NCI-H1417 treated with DMSO at 0.1 percent for 48 hours (cell line): ENCODE measurements around the gene PFDN1.
A peak's percentile ranks its signal among the peaks of the same experiment; 100 is the strongest.
"Not testable (repeated sequence)": the region's sequence is repeated elsewhere in the genome, so short reads cannot be mapped to it uniquely, and the experiment has no call there.

Experiments
- DNase-seq: peaks from one replicate; lab custom pipeline; 2025; lab: John Stamatoyannopoulos, UW

PFDN1 gene, protein sequence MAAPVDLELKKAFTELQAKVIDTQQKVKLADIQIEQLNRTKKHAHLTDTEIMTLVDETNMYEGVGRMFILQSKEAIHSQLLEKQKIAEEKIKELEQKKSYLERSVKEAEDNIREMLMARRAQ

DNA sequence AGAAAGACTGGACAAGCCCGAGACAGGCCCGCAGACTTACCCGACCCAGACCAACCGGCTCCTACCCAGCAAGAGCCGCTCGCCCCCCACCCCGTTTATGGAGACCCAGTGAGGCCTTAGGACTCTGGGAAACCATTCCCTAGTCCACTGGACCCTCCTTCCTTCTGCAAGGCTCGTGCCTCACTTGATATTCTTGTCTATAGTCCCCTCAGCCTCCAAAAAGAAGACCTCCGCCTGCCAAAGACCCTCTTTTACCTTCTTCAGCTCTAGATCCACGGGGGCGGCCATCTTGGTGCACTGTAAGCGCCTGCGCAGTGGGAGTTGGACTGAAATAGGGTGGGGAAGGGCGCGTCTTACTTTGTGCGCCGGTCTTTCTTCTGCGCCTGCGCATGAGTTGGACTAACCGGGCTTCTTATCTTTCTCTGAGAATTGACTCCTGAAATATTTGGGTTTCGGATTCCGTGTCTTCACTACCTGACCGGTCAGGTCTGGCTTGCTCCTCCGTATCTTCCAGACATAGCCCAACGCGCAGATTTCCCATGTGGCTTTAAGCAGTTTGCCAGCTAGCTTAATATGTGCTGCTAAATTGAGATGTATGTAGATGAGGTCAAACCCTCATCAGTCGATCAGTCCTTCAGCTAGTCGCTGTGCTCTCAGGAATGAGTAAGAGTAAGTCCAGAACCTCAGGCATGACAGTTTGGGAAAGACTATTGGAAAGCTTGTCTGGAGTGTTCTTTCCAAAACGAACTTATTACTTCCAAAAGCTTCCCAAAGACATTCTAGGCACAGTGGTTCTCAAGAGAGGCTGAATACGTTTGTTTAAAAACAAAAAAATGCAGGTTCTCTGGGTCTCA is at the start of gene PFDN1:
PFDN1 (minus strand) TSS at position 316 of the 854 bp plus-strand sequence; CDS start at position 288, 28 bp downstream.
- DNase-seq = peak; percentile 47

DNA sequence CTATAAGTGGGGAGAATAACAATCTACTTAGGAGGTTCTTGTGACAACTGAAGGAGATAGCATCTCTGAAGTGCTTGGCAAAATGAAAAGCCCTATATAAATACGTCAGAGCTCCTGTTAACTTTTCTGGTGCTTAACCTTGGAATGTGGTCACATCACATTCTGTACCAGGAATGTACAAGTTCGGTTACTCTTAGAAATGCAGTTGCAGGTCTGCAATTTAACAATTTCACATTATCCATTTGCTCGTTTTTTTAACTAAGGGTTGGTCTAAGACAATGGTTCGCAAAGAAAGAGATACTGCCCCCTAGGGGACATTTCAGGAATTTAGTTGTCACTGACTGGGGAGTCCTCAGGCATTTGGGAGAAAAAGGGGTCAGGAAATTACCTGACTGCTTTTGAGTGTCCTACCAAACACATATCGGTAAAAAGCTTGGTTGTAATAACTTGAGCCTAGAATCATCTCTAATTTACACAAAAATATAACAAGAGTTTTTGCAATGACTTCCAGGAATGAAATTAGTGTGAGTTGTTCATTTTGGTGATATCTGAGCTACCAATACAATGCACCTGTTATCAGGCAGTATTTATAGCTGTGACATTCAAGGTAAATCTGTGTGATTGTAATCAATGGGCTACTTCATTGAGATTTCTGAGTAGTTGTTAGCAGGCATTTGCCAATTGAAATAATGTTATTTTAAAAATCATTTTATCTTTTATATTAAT is 48.9 kb upstream of the PFDN1 start:
- DNase-seq = no peak

DNA sequence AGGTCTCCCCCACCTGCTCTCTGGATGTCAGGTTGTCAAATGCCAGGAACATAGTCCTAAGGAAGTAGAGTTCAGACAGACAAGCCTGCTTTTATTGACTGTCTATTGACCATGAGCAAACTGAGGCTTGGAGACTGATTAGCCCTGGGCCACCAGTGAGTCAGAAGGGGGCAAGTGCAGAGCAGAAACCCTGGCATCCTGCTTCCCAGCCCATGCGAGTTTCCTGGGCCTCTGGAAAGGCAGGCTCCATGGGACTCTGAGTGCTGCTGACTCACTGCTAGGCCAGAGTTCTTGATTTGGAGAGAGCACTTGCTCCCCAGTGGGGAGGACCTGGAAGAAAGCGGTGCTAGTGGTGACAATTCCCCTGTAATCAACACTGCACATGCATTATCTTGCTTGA is 46.3 kb upstream of the PFDN1 start:
- no peak for DNase-seq

DNA sequence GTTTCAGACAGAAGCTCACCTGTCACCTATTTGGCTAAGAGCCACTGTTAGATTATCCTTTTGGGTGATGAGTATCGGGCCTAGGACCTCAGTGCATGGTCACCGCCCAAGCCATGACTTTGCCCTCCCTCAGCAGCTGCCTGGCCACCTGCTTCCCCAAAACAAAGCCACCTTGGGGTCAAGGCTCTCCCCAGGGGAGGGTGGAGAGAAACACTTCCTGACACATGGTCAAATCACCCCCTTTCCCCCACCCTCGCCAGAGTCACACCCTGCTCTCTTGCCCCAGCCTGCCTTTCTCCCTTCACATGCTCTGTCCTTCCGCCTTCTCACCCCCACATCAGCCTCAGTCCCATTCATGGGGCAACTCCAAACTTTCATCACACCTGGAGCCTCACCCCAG is 45.2 kb upstream of the PFDN1 start:
- DNase-seq = no peak

DNA sequence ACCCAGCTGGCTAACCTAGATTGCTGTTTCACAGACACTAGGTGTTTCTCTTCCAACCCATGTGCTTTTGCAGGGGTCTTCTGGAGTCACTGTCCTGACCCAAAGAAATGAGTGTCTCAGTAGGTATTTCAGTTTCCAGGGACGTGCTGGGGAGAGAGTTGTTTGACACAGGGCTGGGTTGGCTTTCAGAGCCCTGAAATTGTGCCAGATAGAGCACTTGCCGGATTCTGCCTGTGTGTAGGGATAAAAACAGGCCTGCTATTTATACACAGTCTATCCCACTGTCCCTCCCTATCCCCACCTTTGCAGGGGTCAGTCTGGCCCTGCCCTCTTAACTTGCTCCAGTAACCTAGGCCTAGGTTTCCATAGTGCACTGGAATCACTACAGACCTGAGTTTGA is 44.5 kb upstream of the PFDN1 start:
- DNase-seq = no peak

DNA sequence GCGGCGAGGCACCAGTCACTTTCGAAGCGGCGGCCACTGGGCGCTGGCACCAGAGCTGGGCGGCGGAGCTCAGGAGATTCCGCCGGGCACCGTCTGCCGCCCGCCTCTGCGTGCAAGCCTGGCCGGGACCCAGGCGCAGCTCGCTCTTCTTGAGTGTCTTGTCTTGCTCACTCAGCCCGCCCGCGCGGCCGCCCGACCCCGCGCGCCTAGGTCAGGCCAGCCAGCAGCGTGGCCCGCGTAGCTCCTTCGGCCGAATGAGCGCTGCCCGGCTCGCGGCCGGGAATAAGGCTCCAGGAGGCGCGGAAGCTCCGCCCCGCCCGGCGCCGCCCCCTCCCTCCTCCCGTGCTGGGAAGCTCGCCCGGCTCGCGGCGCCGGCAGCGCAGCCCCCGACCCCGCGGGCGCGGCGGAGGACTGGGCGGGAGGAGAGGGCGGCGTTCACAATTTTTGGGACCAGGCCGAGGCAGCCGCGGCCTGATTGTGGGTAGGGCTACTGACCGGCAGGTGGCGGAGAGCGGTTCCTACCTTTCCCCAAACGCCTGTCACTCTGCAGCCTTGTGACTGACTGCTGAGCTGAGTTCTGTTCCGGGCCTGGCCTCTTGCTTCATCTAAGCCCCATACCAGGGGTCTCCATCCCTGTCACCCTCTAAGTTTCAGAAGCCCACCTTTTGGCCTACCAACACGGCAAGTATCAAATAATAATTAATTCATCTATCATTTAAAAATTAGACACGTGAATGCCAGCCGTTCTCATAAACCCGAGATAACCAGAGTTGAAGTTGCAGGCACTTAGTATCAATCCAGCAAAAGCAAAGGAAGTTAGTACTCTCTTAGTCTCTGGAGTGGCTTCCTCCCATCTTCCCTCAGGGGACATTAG is 43.7 kb upstream of the PFDN1 start, which contains the start of gene HBEGF:
HBEGF (minus strand) TSS at position 256 of the 874 bp plus-strand sequence. CDS start 275 bp downstream, outside the sequence.
- no peak for DNase-seq

DNA sequence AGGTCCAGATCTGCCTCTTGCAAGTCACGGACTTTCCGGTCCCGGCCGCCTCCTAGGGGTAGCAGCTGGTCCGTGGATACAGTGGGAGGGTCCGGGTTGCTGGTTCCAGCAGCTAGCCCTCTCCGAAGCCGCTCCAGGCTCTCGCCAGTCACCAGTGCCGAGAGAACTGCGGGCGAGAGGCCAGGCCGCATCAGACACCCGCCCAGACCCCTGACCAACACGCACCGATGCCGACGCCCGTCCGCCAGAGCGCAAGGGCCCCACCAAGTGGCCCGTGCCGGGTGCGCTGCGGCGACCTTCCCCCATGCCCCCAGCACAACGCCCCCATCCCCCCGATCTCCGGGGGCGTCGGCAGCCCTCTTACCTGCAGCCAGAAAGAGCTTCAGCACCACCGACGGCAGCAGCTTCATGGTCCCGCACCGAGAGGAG is 43.0 kb upstream of the PFDN1 start:
- DNase-seq = no peak

DNA sequence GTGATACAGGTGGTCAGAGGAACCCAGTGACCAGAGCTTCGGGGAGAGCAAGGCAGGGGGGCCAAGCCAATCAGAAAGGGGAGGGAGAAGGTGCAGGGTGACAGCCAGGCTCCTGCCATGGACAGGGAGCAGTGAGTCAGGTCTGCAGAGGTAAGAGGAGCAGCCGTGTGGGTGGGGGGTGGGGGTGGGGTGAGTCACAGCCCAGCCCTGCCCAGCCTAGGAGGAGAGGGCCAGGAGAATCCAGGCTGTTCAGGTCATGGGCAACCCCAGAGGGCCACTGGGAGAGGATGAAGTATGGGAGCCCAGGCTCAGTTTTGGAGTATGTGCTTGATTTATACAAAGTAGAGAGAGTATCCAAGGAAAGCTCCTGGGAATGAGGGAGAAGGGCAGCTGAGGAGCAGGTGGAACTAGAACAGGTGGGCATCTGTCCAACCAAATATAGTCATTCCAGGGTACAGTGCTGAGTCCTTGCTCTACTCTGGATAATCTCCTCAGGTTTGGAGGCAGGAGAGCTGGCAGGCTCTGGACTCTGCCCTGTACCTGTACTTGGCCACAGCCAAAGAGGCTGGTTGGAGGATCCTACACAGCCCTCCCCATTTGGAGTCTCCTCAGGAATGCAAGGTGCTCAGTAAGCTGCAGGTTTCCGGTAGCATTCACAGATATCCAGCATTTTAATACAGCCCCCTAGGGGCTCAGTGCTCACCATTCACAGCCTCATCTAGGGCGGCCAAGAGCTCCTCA is 42.0 kb upstream of the PFDN1 start:
- no peak for DNase-seq

DNA sequence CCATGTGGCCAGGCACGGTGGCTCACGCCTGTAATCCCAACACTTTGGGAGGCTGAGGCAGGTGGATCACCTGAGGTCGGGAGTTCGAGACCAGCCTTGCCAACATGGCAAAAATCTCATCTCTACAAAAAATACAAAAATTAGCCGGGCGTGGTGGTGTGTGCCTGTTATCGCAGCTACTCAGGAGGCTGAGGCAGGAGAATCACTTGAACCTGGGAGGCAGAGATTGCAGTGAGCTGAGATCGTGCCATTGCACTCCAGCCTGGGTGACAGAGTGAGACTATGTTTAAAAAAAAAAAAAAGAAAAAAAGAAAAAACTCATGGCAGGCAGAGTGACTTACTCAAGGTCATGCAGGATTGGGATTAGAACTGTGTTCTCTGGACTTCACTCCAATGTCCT is 40.9 kb upstream of the PFDN1 start:
- not testable (repeated sequence) for DNase-seq

DNA sequence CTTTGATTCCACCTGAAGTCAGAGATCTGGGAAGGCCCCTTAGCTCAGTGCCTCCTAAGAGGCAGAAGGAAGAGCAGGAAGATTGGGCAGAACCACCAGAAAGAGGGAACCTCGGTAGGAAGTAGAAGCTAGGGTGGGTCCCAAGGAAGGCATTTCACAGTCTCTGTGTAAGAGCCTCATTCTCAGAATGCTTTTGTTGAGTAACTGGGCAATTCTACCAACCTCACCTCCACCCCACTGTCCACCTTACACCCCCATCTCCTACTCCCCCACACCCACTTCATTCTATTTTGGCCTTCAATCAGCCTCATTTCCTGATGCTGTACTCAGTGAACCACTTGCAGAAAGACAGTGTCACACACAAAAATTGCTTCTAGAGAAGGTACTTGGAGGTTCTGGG is 40.0 kb upstream of the PFDN1 start:
- DNase-seq = no peak

DNA sequence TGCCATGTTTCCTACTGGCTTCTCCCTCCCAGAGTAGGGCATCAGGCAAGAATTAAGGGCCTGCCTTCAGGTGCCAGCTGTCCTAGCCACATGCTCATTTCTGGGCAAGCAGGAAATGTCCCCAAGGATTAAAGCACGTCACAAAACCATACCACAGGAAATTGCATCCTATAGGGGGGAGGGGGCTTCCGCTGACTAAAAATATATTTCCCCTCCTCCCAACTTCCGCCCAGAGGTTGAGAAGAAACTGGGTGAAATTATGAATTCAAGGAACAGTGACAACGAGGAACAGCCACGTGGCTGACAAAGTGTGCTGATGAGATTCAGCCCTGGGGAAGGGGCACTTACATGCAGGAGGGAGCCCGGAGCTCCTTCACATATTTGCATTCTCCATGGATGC is 39.4 kb upstream of the PFDN1 start:
- no peak for DNase-seq

DNA sequence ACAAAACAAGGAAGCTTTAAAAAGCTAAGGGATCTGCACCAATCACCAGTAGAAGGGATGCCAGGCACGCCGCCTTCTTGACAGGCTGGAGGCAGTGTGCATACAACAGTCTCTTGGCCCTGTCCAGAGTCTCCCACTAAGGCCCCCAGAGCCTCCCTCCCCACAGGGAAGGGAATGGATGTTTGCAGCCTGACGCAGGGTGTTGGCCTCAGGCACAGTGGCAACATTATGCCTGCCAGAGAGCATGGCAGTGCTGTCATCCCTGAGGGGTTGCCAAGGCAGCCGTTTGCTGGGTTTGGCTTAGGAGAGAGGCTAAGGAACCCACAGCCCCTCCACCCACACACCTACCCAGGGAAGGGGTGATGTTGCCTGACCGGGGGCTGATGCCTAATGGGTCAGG is 38.7 kb upstream of the PFDN1 start:
- no peak for DNase-seq

DNA sequence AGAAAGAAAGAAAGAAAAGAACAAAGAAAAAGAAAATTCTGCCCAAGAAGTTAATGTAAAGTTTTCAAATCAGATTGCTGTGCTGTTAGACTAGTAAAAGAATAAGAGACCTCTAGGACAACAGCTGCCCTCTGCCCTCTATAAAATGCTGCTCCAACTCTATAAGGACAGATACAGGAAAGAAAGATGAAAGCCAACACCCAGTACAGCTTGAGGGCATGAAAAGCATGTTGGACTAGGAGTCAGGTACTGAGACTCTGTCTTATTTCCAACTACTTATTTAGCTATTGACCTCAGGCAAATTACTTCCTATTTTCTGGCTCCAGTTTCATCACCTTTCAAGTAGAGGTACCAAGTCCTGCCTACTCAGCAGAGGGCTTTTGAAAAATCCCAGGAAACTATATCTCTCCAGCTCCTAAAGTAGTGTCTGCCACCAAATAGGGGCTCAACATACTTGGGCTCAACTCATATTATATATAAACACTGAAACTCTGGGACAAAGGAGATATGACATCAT is 37.8 kb upstream of the PFDN1 start:
- no peak for DNase-seq

DNA sequence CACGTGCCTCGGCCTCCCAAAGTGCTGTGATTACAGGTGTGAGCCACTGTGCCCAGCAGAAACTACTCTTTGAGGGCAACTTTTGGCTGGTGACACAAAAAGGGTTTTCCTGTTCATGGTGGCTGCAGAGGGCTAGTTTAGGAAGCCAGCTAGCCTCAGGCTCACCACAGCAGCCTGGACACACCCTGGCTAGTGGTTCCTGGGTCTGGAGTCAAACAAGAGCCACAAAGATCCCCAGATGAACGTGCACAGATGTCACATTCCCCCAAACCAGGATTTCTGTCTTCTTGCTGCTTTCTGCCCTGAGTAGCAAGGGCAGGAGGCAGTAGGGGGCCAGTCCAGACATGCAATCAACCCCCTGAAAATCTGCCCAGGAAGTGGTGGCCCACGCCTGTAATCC is 36.7 kb upstream of the PFDN1 start:
- no peak for DNase-seq

DNA sequence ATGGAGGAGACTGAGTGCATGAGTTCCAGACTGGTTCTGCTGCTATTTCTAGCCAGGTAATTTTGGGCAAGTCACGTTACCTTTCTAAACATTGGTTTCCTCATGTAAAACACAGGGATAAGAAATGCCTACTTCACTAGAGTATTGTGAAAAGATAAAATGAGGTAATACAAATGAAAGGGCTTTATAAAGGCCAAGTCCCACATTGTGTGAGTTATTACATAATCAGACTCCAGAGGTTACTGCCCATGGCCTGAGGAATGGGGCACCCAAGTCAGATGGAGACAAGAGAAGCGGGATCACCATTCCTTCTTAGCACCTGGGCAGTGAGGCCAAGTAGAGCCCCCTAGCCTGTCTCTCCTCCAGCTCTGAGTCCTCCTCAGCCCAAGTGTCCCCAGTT is 36.0 kb upstream of the PFDN1 start:
- no peak for DNase-seq

DNA sequence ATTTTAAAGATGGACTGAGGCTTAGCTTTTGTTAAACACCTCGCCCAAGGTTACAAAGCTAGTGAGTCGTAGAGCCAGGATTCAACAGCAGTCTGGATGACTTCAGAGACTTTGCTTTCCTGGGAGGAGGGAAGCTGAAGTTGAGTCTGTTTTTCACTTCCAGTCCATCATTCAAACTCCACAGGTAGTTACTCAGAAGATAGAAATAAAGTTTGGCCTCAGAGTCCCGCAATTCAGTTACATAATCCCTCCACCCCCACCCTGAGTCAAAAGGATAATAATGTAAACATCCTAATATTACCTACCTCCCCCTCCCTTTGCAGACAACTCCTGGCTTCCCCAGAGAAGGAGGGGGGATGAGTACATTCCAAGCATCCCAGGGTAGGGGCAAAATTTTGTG is 35.4 kb upstream of the PFDN1 start:
- no peak for DNase-seq

DNA sequence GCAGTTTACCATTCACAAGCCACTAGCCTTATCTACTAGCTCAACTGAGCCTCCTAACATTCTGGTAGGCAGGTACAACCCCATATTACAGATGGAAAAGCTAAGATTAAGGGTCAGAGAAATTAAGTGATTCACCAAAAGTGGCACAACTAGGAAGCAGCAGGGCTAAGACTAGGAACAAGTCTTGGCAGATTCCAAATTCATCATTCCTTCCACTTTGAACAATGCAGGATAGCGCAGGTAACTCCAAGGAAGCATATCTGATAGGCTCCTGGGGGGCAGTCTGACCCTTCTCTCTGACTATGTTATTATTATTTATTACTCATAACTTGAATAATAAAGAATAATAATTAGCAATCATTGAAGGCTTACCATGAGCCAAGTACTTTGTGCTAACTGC is 35.0 kb upstream of the PFDN1 start:
- no peak for DNase-seq

DNA sequence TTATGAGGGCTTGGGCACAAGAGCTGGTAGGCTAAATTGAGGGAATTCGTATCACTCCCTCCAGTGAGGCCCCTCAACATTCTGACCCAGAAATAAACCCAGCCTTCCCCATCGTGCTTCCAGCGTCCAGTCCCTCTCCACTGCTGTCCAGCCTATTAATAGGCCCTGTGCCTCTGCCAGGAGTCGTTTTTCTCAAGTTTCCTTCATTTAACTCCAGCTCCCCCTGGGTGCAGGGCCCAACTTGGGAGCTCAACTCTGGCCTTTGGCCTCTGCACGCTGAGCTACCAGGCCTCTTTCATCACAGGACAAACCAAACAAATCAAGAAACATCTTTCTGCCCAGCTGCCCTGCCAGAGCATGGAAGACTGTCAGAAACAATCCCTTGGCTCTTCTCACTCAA is 33.5 kb upstream of the PFDN1 start:
- DNase-seq = no peak

DNA sequence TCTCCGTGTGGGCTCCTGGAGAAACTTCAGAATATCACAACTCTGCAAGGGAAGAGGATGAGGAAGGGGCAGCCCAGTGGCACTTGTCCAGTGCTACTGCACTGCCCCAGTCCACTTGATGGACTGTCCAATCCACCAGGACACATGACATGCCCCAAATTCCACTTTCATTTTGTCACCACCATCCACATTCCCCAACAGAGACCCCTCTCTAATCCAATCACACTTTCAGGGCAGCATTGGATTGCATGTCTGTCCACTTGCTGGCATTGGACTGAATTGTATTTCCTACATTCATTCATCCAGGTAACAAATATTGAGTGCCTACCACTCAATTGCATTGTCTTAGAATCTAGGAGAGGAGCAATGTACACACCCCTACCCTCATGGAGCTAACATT is 28.7 kb upstream of the PFDN1 start:
- DNase-seq = no peak

DNA sequence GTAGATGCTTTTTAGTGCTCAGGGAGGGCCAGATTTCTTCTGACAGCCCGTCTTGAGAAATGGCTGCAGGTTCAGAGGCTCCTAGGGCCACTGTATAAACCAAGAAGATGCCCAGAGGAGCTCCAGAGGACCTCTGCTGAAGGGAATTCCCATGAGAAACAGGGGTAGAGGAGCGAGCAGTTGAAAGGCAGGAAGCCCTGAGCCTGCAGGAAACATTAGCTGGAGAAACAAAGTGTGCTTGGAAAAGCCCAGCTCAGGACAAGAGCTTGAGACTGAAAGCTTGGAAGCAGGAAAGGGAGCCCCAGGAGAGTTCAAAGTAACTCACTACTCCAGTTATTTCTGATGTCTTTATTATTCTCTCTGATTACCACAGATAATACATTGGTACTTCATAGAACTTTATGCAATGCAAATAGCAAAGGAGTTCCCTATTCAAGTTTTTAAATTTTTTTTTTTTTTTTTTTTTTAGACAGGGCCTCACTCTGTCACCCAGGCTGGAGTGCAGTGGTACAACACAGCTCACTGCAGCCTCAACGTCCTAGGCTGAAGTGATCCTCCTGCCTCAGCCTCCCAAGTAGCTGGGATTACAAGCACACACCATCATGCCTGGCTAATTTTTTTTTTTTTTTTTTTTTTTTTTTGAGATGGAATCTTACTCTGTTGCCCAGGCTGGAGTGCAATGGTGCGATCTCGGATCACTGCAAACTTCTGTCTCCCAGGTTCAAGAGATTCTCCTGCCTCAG is 27.0 kb upstream of the PFDN1 start:
- DNase-seq = no peak
